ENCODE data around the gene AATF. TPM values are rescaled to one million over a fixed set of nuclear protein-coding genes. Genes with fewer than 3 reads are reported as not detected.

Gene AATF
- polyA plus RNA-seq, 5 donors: 30.3 to 39.3 (median 37.8) TPM

GRCh38 chr17:37101306-37101705 is 152.6 kb downstream of the AATF start:
- DNase-seq: no peak

GRCh38 chr17:37103231-37103630 is 154.5 kb downstream of the AATF start:
- no peak for DNase-seq

- no peak for DNase-seq
Observed at GRCh38 chr17:37106049-37106448, 157.3 kb downstream of the AATF start.

Other genes starting within 250 kb of the AATF start
- gene LHX1, start 11.5 kb upstream of the AATF start, polyA plus RNA-seq (ENCODE audit: insufficient read depth in 1 of 5, insufficient read length in 5 of 5, low replicate concordance in 1 of 5): under 1 TPM in 1 of 5 donors, not detected in 4; 0.31 TPM

All from right lung (tissue), 5 donors.